Inferior parietal cortex (tissue), 1 donor: ENCODE measurements around the gene TMEM187.
A peak's percentile ranks its signal among the peaks of the same experiment; 100 is the strongest.

Experiments used
- DNase-seq: peaks from one replicate; pipeline ENCODE4 v3.0.0-alpha.2; 2016; ENCODE audit errors: extremely low spot score

Gene TMEM187

DNA sequence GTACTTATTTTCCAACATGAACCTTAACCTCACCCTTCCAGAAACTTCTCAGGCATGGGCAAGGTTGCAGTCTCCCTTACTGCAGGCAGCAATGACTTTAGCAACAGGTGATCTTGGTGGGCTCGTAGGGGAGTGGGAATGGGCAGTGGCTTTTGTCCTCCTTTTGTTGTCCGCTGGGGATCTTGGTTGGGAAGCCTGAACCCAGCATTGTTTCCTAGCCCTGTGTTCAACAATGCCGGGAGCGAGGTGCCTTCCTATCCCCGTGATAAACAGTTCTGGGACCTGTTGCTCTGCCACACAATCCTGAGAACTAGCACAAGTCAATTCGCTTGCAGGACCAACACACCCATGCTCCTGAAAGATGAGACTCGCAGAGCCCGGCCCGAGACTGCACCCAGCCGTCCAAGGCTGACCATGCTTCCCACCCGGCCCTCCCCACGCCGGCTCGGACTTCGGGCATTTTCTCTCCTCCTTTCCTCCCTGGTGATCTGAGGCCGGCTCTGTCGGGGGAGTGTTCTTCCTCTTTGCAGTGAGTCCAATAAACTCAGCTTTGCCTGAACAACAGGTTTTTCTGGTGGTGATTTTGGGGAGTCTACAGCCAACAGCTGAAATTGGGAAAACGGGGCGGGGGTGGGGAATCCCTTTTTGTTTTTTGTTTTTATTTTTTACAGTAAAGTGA is 26.9 kb downstream of the TMEM187 start:
- DNase-seq: no peak

DNA sequence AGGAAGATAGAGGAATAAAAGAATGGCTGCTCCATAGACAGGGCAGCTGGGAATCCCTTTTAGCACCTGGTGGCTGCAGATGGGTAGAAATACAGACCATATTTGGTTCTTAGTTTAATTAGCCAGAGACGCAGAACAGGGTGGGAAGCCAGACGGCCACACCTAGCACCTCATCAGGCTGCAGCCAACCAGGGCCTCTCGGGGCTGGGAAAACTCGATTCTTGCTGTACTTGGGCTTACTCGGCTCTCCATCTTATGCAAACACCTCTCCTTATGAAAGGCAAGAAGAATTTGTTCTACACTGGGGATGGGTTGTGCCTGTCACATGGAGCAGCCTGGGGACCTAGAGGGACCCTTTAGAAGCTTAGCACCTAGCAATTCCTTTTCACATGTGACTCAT is 27.5 kb downstream of the TMEM187 start:
- no peak for DNase-seq

DNA sequence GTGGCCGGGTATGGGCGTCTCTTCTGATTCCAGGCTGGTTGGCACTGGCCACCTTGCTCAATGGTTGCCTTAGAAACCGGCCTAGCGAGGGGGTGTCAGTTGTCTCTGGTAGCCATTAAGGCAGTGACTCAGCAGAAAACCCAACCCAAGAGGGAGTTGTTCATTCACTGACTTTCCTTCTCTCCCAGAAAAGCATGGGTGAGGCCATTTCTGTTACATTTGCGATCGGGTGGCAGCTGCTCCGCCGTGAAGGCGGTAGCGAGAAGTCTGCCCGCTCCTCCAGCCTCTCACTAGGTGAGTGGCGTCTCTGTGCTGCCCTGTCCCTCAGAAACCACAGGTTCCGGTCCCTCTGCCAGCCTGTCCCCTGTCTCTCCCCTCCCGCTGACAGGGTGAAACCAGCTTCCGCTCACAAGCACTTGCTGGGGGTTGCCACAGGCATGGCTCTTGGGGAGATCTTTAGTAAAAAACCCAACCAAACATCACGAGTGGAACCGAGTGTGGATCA is 29.7 kb downstream of the TMEM187 start:
- DNase-seq: peak; percentile 58

DNA sequence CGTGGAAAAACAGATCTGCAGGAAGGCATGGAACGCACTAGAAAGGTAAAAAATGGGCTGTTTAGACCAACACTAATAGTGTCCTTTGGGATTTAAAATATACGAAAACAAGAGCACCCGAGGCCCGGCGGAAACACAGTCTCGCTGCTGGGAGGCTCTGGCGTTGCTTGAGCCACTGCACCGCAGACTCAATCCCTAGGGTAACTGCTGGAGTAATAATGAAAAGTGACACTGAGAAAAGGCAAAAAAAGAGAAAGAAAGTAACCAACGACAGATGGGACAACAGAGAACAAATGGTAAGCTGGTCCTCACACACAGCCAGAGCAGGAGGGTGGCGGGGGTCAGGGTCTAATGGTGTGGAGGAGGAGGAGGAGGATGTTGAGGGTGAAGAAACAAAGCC is 31.8 kb downstream of the TMEM187 start:
- DNase-seq: no peak

DNA sequence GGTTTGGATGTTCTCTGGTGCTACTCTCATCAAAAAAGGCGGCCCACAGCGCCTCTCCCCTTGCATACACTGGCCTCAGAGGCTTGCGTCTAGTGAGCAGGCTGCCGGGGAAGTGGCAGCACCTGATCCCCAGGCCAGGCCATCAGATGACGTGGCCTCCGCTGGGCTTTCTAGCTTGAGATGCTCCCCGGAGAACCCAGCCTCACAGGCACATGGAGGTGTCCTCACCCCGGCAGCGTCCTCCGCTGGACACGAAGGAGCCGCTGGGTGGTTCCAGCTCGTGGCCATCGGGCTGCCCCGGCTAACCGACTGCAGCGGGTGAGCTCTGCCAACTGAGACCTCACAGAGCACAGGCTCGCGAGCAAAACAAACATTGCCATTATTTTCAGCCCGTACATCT is 34.4 kb downstream of the TMEM187 start:
- no peak for DNase-seq

DNA sequence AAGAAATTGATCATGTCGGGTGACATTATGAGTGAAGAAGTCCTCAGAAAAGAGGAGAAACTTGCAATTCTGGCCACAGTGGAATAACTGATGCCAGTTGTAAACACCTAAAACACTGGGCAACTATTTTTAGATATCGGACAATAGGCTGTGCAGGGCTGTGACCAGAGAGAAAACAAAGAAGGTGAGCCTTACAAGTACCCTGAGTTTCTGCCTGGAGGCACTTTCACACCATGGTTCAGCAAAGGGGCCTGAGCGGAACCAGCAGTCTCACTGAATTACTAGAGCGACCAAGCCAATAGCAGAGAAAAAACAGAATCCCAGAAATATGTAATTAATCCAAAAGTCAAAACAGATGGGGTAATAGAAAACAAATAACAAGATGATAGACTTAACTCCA is 36.0 kb downstream of the TMEM187 start:
- no peak for DNase-seq

DNA sequence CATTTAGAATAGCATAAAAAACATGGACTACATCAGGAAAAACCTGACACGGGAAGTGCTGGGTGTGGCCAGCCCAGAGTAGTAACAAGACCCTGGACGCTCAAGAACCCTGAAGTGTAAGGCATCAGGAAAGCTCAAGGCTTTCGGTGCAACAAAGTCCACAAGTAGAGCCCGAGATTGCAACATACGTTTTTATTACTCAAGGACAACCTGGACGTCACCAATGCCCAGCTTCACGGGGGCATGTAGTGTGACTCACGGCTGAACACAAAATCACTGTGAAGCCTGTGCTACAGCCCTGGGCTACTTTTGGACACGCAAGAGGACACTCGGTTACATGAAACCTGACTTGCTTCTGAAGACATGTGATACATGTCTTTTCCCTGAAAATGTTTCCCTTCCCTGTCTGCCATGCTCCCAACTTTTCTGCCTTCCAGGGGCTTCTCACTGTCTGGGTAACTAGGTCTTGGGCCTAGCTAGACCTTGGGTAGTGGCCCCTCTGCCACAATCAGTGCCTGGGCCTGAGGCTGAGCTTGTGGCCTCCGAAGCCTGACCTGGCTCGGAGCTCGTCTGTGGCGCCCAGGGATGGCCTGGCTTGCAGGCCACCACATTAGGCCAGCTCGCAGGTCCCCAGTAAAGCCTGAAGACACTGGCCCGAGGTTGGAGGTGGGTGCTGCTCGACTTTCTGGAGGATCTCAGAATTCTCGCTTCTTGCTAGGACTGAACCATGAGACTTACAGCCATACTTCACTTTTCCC is 38.0 kb downstream of the TMEM187 start:
- DNase-seq: no peak

DNA sequence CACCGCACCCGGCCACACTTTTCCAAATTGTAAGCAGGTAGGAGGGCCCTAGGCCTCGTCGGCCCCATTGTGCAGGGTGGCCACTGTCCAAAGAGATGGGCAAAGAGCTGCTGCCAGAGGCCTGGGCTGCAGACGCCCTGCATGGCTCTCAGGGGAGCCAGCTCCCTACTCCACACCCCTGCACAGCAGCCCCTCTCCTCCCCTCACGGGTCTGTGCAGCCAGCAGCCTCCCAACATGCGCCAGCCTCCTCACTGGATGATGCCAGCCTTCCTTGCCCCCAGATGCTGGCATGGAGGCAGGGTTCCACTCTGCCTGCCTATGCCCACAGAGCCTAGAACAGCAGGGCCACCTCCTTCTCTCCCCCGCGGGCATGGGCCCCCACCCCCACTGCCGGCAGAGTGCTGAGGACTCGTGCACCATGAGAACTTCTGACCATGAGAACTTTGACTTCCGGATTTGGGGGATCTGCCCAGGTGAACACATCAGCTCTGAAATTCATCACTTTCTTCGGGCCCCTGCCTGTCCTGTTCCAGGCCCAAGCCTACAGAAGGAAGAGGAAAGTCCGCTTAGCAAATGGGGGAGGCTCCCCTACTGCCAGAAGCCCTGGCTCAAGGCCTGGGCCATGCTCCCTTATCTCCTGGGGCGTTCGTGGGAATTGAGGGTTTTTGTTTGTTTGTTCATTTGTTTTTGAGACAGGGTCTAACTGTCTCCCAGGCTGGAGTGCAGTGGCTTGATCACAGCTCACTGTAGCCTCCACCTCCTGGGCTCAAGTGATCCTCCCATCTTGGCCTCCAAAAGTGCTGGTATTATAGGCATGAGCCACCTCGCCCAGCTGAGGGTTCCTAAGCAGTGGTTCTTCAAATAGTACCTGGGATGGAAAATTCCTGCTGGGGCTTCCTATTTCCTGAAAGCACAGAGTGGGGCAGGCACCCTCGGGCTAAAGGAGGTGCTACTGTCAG is 39.1 kb downstream of the TMEM187 start:
- no peak for DNase-seq

DNA sequence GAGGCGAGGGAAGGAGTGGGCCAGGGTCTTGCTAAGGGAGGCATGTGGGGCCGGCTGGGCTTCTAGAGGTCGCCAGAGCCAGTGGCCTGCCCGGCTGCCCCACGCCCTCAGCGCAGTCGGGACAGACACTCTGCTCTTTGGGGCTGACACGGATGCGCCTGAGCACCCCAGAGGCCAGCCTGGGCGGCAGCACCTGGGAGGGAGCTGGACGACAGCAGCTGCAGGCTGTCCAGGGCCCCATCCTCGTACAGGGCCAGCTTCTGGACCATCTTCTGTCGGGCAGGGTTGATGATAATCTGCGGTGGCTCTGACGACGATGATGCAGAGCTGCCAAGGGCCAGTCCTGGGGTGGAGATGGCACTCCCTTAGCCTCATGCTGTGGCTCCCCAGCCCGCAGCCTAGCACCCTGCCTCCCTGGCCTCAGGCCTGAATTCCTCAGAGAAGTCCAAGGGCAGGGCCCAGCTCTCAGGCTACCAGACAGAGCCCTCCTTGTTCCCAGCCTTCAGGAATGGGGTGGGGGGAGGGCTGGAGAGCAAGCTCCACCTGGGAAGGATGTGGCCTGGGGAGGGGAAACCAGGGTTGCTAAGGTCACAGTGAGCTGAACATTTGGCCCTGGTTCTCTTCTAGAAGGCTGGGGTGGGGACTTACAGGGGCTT is 39.9 kb downstream of the TMEM187 start:
- DNase-seq: no peak

DNA sequence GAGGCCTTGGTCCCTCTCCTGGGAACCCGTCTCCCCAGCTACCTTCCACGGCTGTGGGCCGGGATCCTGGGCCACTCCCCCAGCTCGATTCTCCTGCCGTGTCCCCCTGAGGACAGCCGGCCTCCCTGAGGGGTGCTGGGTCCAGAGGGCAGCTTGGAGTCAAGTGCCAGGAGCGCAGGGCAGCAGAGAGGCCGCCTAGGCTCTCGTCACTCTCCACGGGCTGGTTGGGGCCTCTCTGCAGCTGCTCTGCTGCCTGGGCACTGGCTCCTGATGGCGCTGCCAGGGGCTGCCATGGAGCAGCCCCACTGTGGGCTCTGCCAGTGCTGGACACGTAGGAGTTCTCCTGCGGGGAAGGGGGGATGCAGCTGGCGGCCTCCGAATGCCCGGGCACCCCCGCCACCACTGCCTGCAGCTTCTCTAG is 40.5 kb downstream of the TMEM187 start:
- no peak for DNase-seq

DNA sequence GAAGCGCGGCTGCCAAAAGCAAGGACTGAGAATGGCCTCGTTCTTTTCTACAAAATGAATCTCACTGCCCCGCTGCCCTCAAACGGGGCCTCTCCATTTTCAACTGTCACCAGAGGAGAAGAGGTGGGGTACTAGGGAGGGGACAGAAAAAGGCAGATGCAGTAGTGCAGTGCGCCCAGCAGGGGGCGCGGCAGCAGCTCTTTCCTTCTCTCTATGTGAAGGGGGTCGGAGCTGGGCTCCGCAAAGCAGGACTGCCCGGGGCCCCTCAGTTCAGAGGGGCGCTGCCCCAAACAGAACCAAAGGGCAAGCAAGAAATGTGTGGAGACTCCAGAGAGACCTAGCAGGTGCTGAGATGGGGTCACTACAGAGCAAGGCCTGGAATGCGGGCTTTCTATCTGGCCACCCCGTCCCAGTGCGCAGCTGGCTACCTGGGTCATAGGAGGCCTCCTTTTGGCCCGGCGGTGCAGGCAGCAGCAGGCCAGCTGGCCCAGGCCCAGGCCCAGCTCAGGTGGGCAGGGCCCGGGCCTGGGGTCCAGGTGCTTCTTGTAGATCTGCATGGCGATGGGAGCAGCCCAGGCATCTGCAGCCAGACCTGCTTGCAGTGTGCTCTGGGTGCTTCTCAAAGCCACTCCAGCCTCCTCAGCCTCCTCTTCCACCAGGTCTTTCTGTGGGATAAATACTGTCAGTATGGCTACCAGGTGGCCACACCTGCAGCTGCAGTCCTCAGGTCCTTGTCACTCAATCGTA is 41.2 kb downstream of the TMEM187 start:
- peak; percentile 55 for DNase-seq

DNA sequence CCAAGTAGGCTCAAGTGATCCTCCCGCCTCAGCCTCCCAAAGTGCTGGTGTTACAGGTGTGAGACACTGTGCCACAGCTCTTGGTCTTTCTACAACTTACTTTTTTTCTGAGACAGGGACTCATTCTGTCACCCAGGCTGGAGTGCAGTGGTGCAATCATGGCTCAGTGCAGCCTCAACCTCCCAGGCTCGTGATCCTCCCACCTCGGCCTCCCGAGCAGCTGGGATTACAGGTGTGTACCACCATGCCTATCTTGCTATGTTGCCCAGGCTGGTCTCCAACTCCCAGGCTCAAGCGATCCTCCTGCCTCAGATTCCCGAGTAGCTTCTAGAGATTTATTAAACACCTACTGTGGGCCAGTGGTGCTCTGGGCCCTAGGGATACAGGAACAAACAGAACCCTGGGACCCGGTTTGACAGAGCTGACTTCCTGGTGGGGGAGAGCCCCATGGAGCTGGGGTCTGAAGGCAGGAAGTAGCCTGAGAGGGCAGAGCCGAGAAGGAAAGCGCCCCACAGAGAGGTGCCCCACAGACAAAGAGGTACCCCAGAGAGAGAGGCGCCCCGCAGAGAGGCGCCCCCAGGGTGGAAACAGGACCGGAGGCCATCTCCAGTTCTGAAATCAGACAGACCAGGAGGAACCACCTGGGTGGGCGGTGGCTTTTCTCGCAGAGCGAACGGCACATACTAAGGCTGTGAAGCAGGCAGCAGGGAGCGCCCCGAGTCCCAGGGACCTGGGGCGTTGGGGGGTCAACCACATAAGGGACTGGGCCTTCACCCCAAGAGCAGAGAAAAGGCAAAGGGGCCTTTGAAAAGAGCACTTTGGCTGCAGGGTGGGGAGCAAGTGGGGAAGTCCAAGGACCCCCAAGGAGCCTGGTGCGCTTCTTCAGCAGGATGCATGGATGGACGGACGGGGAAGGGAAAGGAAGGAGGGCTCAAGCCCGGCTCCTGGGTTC is 42.2 kb downstream of the TMEM187 start:
- DNase-seq: no peak

DNA sequence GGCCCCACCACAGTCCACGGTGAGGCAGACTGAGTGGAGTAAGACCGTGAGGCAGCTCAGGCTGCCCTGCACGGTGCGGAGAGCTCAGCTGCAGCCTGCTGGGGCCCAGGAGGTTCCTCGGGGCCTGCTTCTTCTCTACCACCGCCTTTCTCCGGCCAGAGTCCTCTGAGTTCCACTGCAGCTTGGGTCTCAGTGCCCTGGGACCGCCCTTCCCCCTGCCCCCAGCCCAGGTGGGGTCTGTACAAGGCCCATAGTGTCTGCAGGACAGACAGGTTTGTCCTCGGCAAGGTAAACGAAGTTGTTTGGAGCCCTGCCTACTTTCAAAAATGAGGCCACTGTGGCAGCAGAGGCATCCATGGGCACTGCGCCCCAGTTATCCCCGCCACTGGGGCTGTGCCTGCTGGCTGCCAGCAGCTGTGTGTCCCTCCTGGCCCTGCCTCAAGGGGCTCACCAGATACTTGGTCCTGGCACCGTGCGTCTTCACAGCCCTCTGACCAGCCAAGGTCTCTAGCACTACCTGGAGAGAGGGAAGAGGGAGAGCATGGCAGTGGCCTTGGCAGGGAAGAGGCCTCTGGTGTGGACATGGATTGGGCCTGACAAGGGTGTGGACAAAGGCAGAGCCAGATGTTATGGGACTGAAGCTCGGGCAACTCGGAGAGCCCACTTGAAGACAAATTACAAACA is 43.2 kb downstream of the TMEM187 start:
- DNase-seq: no peak

DNA sequence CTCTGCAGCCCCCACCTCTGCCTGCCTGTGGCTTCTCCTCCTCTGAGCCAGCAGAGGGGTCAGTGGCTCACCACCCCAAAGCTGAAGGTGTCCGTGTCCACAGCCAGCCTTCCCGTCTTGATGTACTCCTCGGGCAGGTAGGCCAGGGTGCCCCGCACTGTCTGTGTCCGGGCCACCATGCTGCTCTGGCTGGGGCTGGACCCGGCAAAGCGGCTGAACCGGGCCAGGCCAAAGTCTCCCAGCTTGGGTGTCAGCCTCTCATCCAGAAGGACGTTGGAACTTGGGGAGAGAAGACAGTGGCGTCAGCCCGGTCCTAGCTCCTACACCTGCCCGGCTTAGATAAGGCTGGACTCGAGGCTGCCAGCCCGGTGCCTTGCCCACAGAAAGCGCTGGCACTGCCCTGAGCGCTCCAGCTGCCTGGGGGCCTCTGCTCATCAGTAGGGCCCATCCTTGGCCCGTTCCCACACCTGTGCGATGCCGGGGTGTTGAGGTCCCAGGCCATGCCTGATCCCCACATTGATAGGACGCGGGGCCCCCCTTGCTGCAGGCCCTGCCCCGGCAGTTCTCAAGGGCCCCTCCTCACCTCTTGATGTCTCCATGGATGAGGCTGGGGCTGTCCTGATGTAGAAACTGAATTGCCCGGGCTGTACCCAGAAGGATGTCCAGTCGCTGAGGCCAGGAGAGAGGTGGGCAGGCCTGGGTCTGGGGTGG is 44.0 kb downstream of the TMEM187 start:
- no peak for DNase-seq

DNA sequence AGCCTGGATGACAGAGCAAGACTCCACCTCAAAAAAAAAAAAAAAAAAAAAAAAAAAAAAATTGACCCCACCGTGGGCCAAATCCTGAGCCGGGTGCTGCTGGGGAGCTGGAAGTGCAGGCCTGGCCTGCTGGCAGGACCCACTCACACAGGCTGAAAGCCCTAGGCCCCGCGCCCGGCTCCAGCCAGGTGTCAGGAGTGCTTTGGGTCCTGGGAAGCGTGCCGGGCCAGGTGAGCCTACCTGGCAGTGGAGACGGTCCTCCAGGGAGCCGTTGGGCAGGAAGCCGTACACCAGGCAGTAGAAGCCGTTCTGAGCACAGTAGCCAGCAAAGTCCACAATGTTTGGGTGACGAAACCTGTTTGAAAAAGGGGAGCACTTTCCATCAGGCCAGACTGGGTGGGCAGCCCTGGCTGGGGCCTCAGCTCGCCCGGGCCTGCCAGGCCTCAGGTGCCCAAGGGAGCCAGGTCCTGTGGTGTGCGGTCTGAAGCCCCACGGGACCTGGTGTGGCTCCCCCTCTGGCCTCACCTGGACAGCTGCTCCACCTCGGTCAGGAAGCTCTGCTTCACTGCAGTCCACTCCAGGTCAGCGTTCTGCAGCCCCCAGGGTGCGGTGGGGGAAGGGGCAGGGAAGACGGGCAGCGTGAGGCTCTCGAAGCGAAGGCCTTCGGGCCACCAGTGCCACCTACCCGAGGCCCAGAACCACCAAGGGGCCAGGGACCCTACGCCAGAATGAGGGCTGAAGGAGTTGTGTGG is 45.4 kb downstream of the TMEM187 start:
- DNase-seq: no peak

DNA sequence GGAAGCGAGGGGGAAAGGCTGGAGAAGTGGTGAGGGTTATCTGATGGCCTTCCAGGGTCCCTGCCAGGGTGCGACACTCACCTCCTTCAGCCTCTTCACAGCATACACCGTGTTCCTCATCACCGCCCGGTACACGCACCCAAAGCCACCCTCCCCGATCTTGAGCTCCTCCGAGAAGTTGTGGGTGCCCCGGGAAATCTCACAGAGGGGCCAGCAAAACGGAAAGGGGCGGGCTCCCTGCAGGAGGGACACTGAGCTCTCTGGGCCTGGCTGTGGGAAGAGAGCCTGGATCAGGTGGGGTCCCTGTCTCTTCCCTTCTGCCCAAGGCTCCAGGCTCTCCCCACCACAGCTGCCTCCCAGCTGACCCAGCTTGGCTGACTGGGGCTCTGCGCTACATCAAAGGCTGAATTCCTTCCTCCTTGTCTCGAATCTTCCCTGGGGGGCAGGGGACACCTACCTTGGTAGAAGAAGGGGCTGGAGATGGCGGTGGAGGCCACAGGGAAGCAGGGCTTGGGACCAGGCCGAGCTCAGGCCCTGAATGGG is 46.0 kb downstream of the TMEM187 start:
- DNase-seq: no peak

DNA sequence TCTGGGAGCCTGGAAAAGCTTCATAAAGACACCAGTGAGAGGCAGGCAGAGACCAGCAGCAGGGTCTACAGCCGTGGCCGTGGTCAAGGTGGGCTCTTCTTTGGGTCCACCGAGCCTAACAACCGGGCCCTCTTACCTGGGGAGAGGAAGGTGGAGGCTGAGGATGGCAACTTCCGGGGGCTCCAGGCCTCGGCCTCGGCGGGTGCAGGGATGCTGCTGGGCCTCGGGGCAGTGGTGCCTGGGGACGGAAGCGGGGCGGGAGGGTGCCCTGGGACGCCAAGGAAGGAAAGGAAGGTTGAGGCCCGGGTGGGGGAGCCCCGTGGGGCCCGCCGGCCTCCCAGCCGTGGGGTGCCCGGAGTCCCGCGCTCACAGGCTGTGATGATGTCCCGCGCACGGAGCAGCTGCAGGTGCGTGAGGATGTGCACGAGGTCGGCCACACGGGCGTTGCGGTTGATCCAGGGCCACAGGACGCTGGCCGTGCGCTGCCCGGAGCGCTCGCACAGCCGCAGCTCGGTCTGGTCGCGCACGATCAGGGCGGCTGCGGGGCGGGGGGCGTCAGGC is 46.6 kb downstream of the TMEM187 start:
- no peak for DNase-seq
